Left kidney (tissue), 2 donors: ENCODE results near the gene AAGAB. TPM values are rescaled to one million over a fixed set of nuclear protein-coding genes. Genes with fewer than 3 reads are reported as not detected.

Experiments
- DNase-seq: peaks from one replicate; pipeline ENCODE4 v3.0.0-alpha.2; 2013
- polyA plus RNA-seq: library from polyadenylated mRNA; unstranded; fragments of 120-200 nt; gene quantifications from one replicate; pipeline ENCODE4 v1.2.1, GENCODE V29; 2013; ENCODE audit not compliant: insufficient read length

The AAGAB gene
- polyA plus RNA-seq, 1 donor: 62.0 TPM

GRCh38 chr15:67212684-67213367, 41.6 kb downstream of the AAGAB start:
- DNase-seq: no peak

GRCh38 chr15:67210555-67211168, 43.8 kb downstream of the AAGAB start:
- no peak for DNase-seq

GRCh38 chr15:67208396-67208795, 46.1 kb downstream of the AAGAB start:
- DNase-seq: no peak

- no peak for DNase-seq
These were observed 46.8 kb downstream of the AAGAB start for GRCh38 chr15:67207555-67208207.

- no peak for DNase-seq
These were observed 51.5 kb downstream of the AAGAB start for GRCh38 chr15:67202991-67203390.

GRCh38 chr15:67202091-67202490, 52.4 kb downstream of the AAGAB start:
- DNase-seq: no peak

GRCh38 chr15:67201136-67201535, 53.3 kb downstream of the AAGAB start:
- DNase-seq: no peak

GRCh38 chr15:67199881-67200763, 54.3 kb downstream of the AAGAB start:
- DNase-seq: no peak

- DNase-seq: no peak
These were observed 55.1 kb downstream of the AAGAB start for GRCh38 chr15:67199391-67199790.

GRCh38 chr15:67198157-67198754, 56.2 kb downstream of the AAGAB start:
- DNase-seq: no peak

GRCh38 chr15:67197364-67197695, 57.1 kb downstream of the AAGAB start:
- DNase-seq: no peak

GRCh38 chr15:67196672-67197363, 57.6 kb downstream of the AAGAB start:
- DNase-seq: no peak

GRCh38 chr15:67196222-67196621, 58.2 kb downstream of the AAGAB start:
- no peak for DNase-seq

- DNase-seq: no peak
These were observed 59.2 kb downstream of the AAGAB start for GRCh38 chr15:67195305-67195704.

GRCh38 chr15:67194171-67195114, 60.0 kb downstream of the AAGAB start:
- no peak for DNase-seq

- DNase-seq: no peak
These were observed 61.1 kb downstream of the AAGAB start for GRCh38 chr15:67193223-67193990.

- no peak for DNase-seq
These were observed 62.2 kb downstream of the AAGAB start for GRCh38 chr15:67192185-67192820.

GRCh38 chr15:67190813-67191212, 63.6 kb downstream of the AAGAB start:
- no peak for DNase-seq

- DNase-seq: no peak
These were observed 64.1 kb downstream of the AAGAB start for GRCh38 chr15:67190326-67190725.
